Activated T-cell treated with anti-CD3 and anti-CD28 coated beads for 48 hours (primary cell): ENCODE measurements around the gene EHMT1.

ENCODE experiments used
- DNase-seq: peaks from one replicate; pipeline ENCODE4 v3.0.0-alpha.2; 2020; ENCODE audit warnings: low read depth

Gene EHMT1

GRCh38 chr9:137618105-137619067 lies at the start of gene EHMT1:
Gene EHMT1 (plus strand): TSS chr9:137619005. CDS start chr9:137619029, 24 bp downstream.
- DNase-seq: peak; percentile 94

GRCh38 chr9:137569609-137570203 lies 49.1 kb upstream of the EHMT1 start:
- DNase-seq: no peak

GRCh38 chr9:137570566-137570965 lies 48.2 kb upstream of the EHMT1 start:
- no peak for DNase-seq

GRCh38 chr9:137574192-137574591 lies 44.6 kb upstream of the EHMT1 start:
- no peak for DNase-seq

- DNase-seq: no peak
Observed at GRCh38 chr9:137575364-137575715, 43.5 kb upstream of the EHMT1 start.

- DNase-seq: no peak
Observed at GRCh38 chr9:137575716-137576411, 42.9 kb upstream of the EHMT1 start.

GRCh38 chr9:137578518-137579258 lies 40.1 kb upstream of the EHMT1 start, which contains the start of gene DPH7:
Gene DPH7 (minus strand): TSS chr9:137578925. CDS start chr9:137578777, 148 bp downstream.
- DNase-seq: peak; percentile 97

- no peak for DNase-seq
Observed at GRCh38 chr9:137579259-137579604, 39.6 kb upstream of the EHMT1 start.

- DNase-seq: no peak
Observed at GRCh38 chr9:137580209-137580953, 38.4 kb upstream of the EHMT1 start.

GRCh38 chr9:137580954-137581322 lies 37.9 kb upstream of the EHMT1 start:
- DNase-seq: no peak

- DNase-seq: no peak
Observed at GRCh38 chr9:137581361-137582285, 37.2 kb upstream of the EHMT1 start.

- no peak for DNase-seq
Observed at GRCh38 chr9:137582286-137582860, 36.4 kb upstream of the EHMT1 start.

GRCh38 chr9:137583347-137583746 lies 35.5 kb upstream of the EHMT1 start:
- DNase-seq: no peak

GRCh38 chr9:137583957-137584356 lies 34.8 kb upstream of the EHMT1 start:
- DNase-seq: no peak

- no peak for DNase-seq
Observed at GRCh38 chr9:137586854-137587253, 32.0 kb upstream of the EHMT1 start.

GRCh38 chr9:137588311-137588710 lies 30.5 kb upstream of the EHMT1 start:
- DNase-seq: no peak

- no peak for DNase-seq
Observed at GRCh38 chr9:137588891-137589290, 29.9 kb upstream of the EHMT1 start.

- DNase-seq: no peak
Observed at GRCh38 chr9:137589441-137590122, 29.2 kb upstream of the EHMT1 start.

- DNase-seq: no peak
Observed at GRCh38 chr9:137590123-137590468, 28.7 kb upstream of the EHMT1 start.
